HG03565 (cell line): ENCODE results near the gene ERVW-1.
A peak's percentile ranks its signal among the peaks of the same experiment; 100 is the strongest.
"Not testable (repeated sequence)": the region's sequence is repeated elsewhere in the genome, so short reads cannot be mapped to it uniquely, and the experiment has no call there.

Experiments
- ATAC-seq: cut with Tn5 transposase; IDR thresholded peaks from one replicate; pipeline ENCODE4 v1.9.1; 2021; ENCODE audit warnings: mild to moderate bottlenecking, moderate library complexity; ENCODE audit not compliant: unreplicated experiment

The ERVW-1 gene

GRCh38 chr7:92473989-92474388 is 3.8 kb downstream of the ERVW-1 start:
- not testable (repeated sequence) for ATAC-seq

- not testable (repeated sequence) for ATAC-seq
These were observed 9.2 kb downstream of the ERVW-1 start for GRCh38 chr7:92468589-92468988.

- no peak for ATAC-seq
These were observed 11.1 kb downstream of the ERVW-1 start for GRCh38 chr7:92466682-92467081.

- no peak for ATAC-seq
These were observed 13.2 kb downstream of the ERVW-1 start for GRCh38 chr7:92464515-92464914.

- ATAC-seq, result no peak
These were observed 15.2 kb downstream of the ERVW-1 start for GRCh38 chr7:92462560-92462959.

- ATAC-seq, result peak; percentile 69
These were observed 16.4 kb downstream of the ERVW-1 start for GRCh38 chr7:92461027-92462003.

- no peak for ATAC-seq
These were observed 17.2 kb downstream of the ERVW-1 start for GRCh38 chr7:92460510-92460909.

- ATAC-seq, result no peak
These were observed 17.6 kb downstream of the ERVW-1 start for GRCh38 chr7:92460109-92460508.

GRCh38 chr7:92456236-92456635 is 21.5 kb downstream of the ERVW-1 start:
- ATAC-seq, result no peak

GRCh38 chr7:92451645-92452044 is 26.1 kb downstream of the ERVW-1 start:
- no peak for ATAC-seq

GRCh38 chr7:92448205-92448747 is 29.5 kb downstream of the ERVW-1 start:
- peak; percentile 28 for ATAC-seq

- ATAC-seq, result peak; percentile 79
These were observed 30.2 kb downstream of the ERVW-1 start, which contains the start of gene GATAD1 for GRCh38 chr7:92447345-92448204. Gene GATAD1, plus strand, starts transcription at chr7:92447482. Its CDS starts 248 bp downstream, at chr7:92447730.

- ATAC-seq, result no peak
These were observed 30.8 kb downstream of the ERVW-1 start for GRCh38 chr7:92446869-92447344.

- not testable (repeated sequence) for ATAC-seq
These were observed 35.0 kb downstream of the ERVW-1 start for GRCh38 chr7:92442720-92443119.

- ATAC-seq, result no peak
These were observed 39.7 kb downstream of the ERVW-1 start for GRCh38 chr7:92437956-92438491.

GRCh38 chr7:92436612-92437445 is 40.9 kb downstream of the ERVW-1 start:
- ATAC-seq, result no peak

GRCh38 chr7:92435542-92435941 is 42.2 kb downstream of the ERVW-1 start:
- ATAC-seq, result no peak

GRCh38 chr7:92433019-92433418 is 44.7 kb downstream of the ERVW-1 start:
- no peak for ATAC-seq

- no peak for ATAC-seq
These were observed 45.3 kb downstream of the ERVW-1 start for GRCh38 chr7:92432299-92432946.
